IMR-90 (cell line): ENCODE results near the gene CFAP299. TPM values are rescaled to one million over a fixed set of nuclear protein-coding genes. Genes with fewer than 3 reads are reported as not detected.

Experiments used
- ATAC-seq: fragments of 200-7000 bp; cut with Tn5 transposase; 2 replicates; pipeline ENCODE4 v1.9.1; 2020; ENCODE audit warnings: low read depth, mild to moderate bottlenecking, moderate library complexity
- BruUV-seq: library from RNA; stranded (reverse); fragments of 400-500 nt; replicated peaks from 2 replicates; lab custom pipeline; 2021; lab: Mats Ljungman, UMichigan
- CTCF ChIA-PET: fragments of 300-600 bp; formaldehyde crosslinking; extraction: SDS; loops from one replicate; lab custom pipeline; 2021; ENCODE audit warnings: antibody characterized with exemption; lab: Yijun Ruan, JAX
- POLR2A ChIA-PET: fragments of 300-600 bp; sonication (Branson Sonifier 250); formaldehyde crosslinking; loops from one replicate; lab custom pipeline; 2022; ENCODE audit warnings: antibody characterized with exemption; ENCODE audit not compliant: unreplicated experiment; lab: Charles Lee
- DNase-seq: peaks from one replicate; pipeline ENCODE4 v3.0.0; 2013
- H2AFZ ChIP-seq: replicated peaks from 2 replicates; pipeline ENCODE3; 2013; ENCODE audit warnings: low read length, mild to moderate bottlenecking; ENCODE audit not compliant: poor library complexity
- H2AK5ac ChIP-seq: 2 replicates; pipeline ENCODE4 v1.6.1; 2013; ENCODE audit warnings: low read depth, low read length, inconsistent platforms
- H2AK9ac ChIP-seq: replicated peaks from 2 replicates; pipeline ENCODE3; 2013; ENCODE audit warnings: mild to moderate bottlenecking, low read depth, low read length, moderate library complexity; ENCODE audit not compliant: poor library complexity
- H2BK120ac ChIP-seq: 2 replicates; pipeline ENCODE4 v1.6.1; 2013; ENCODE audit warnings: low read depth, low read length, inconsistent platforms
- H2BK15ac ChIP-seq: 3 replicates; pipeline ENCODE4 v1.6.1; 2013; ENCODE audit warnings: low read depth, low read length, inconsistent platforms
- H2BK20ac ChIP-seq: 2 replicates; pipeline ENCODE4 v1.6.1; 2013; ENCODE audit warnings: low read depth, mild to moderate bottlenecking, inconsistent platforms, low read length, moderate library complexity
- H2BK5ac ChIP-seq: 2 replicates; pipeline ENCODE4 v1.6.1; 2013; ENCODE audit warnings: mild to moderate bottlenecking, low read depth, low read length, inconsistent platforms; ENCODE audit not compliant: poor library complexity, severe bottlenecking
- H3K14ac ChIP-seq: replicated peaks from 2 replicates; pipeline ENCODE4 v1.6.1; 2013; ENCODE audit warnings: low read depth, low read length, inconsistent platforms
- H3K18ac ChIP-seq: 2 replicates; pipeline ENCODE4 v1.6.1; 2013; ENCODE audit warnings: low read depth, low read length, control low read depth
- H3K23ac ChIP-seq: 2 replicates; pipeline ENCODE4 v1.6.1; 2013; ENCODE audit warnings: low read depth, low read length, inconsistent platforms
- H3K27ac ChIP-seq: 2 replicates; pipeline ENCODE4 v1.5.1; 2013; ENCODE audit warnings: mild to moderate bottlenecking, control low read depth, low read length; ENCODE audit not compliant: insufficient read depth
- H3K27me3 ChIP-seq: 2 replicates; pipeline ENCODE4 v1.6.1; 2013; ENCODE audit warnings: low read length; ENCODE audit not compliant: control insufficient read depth, insufficient read depth
- H3K36me3 ChIP-seq: 2 replicates; pipeline ENCODE4 v1.6.1; 2013; ENCODE audit warnings: low read length, mixed read lengths; ENCODE audit not compliant: control insufficient read depth, insufficient read depth
- H3K4ac ChIP-seq: 2 replicates; pipeline ENCODE4 v1.6.1; 2013; ENCODE audit warnings: low read depth, low read length, inconsistent platforms
- H3K4me1 ChIP-seq: 2 replicates; pipeline ENCODE4 v1.6.1; 2013; ENCODE audit warnings: low read length, mixed read lengths; ENCODE audit not compliant: control insufficient read depth, insufficient read depth
- H3K4me2 ChIP-seq: 2 replicates; pipeline ENCODE4 v1.6.1; 2013; ENCODE audit warnings: low read depth, mild to moderate bottlenecking, control low read depth, low read length, moderate library complexity
- H3K4me3 ChIP-seq: 2 replicates; pipeline ENCODE4 v1.5.1; 2013; ENCODE audit warnings: low read depth, mild to moderate bottlenecking, control low read depth, low read length, moderate library complexity; ENCODE audit not compliant: insufficient read depth
- H3K56ac ChIP-seq: 2 replicates; pipeline ENCODE4 v1.6.1; 2013; ENCODE audit warnings: low read length, inconsistent platforms; ENCODE audit not compliant: insufficient read depth; ENCODE audit errors: extremely low read depth
- H3K79me1 ChIP-seq, 2 experiments: 2 replicates each; pipeline ENCODE4 v1.6.1; 2013; ENCODE audit warnings: low read length in 2 of 2, inconsistent platforms in 1 of 2, low read depth in 1 of 2
- H3K9ac ChIP-seq: 2 replicates; pipeline ENCODE4 v1.6.1; 2013; ENCODE audit warnings: low read depth, low read length, control low read depth
- H3K9me1 ChIP-seq: 2 replicates; pipeline ENCODE4 v1.6.1; 2013; ENCODE audit warnings: low read length, inconsistent platforms; ENCODE audit not compliant: insufficient read depth
- H3K9me3 ChIP-seq: 2 replicates; pipeline ENCODE4 v1.6.1; 2013; ENCODE audit warnings: low read length; ENCODE audit not compliant: control insufficient read depth, insufficient read depth
- H4K20me1 ChIP-seq: 2 replicates; pipeline ENCODE4 v1.6.1; 2013; ENCODE audit warnings: low read length, inconsistent platforms; ENCODE audit not compliant: insufficient read depth
- H4K5ac ChIP-seq: 2 replicates; pipeline ENCODE4 v1.6.1; 2013; ENCODE audit warnings: mild to moderate bottlenecking, low read depth, low read length, control low read depth
- H4K8ac ChIP-seq, 2 experiments: 2 replicates each; pipeline ENCODE4 v1.6.1; 2013; ENCODE audit warnings: low read depth in 2 of 2, low read length in 2 of 2, control low read depth in 1 of 2, inconsistent platforms in 1 of 2
- H4K91ac ChIP-seq: 2 replicates; pipeline ENCODE4 v1.6.1; 2013; ENCODE audit warnings: low read depth, low read length, inconsistent platforms; ENCODE audit not compliant: insufficient read depth
- BHLHE40 ChIP-seq: fragments of 150-350 bp; IDR thresholded peaks from 2 replicates; pipeline ENCODE4 v1.6.1; 2016; ENCODE audit warnings: mild to moderate bottlenecking, low read depth, low read length
- CEBPB ChIP-seq: IDR thresholded peaks from 2 replicates; pipeline ENCODE4 v1.6.1; 2012; ENCODE audit warnings: low read depth, low read length, improper control_type of control experiment
- CHD1 ChIP-seq: IDR thresholded peaks from 2 replicates; pipeline ENCODE4 v1.6.1; 2012; ENCODE audit warnings: low read depth, low read length, improper control_type of control experiment
- FOS ChIP-seq: fragments of 150-350 bp; IDR thresholded peaks from 2 replicates; pipeline ENCODE4 v1.6.1; 2016; ENCODE audit warnings: low read depth, low read length
- MAFK ChIP-seq: IDR thresholded peaks from 2 replicates; pipeline ENCODE4 v1.6.1; 2012; ENCODE audit warnings: low read depth, low read length, improper control_type of control experiment
- MAZ ChIP-seq: IDR thresholded peaks from 2 replicates; pipeline ENCODE4 v1.6.1; 2012; ENCODE audit warnings: low read depth, mild to moderate bottlenecking, low read length, improper control_type of control experiment, moderate library complexity, borderline replicate concordance
- MXI1 ChIP-seq: IDR thresholded peaks from 2 replicates; pipeline ENCODE4 v1.6.1; 2012; ENCODE audit warnings: low read depth, mild to moderate bottlenecking, low read length, moderate library complexity, borderline replicate concordance
- NFE2L2 ChIP-seq: fragments of 150-350 bp; IDR thresholded peaks from 2 replicates; pipeline ENCODE4 v1.6.1; 2016; ENCODE audit warnings: low read depth, mild to moderate bottlenecking, low read length
- POLR2A ChIP-seq: IDR thresholded peaks from 2 replicates; pipeline ENCODE4 v1.6.1; 2012; ENCODE audit warnings: mild to moderate bottlenecking, low read depth, low read length
- RAD21 ChIP-seq: IDR thresholded peaks from 2 replicates; pipeline ENCODE4 v1.6.1; 2012; ENCODE audit warnings: low read length, improper control_type of control experiment
- RCOR1 ChIP-seq: IDR thresholded peaks from 2 replicates; pipeline ENCODE4 v1.6.1; 2012; ENCODE audit warnings: mild to moderate bottlenecking, low read length, improper control_type of control experiment; ENCODE audit not compliant: insufficient replicate concordance
- RFX5 ChIP-seq: IDR thresholded peaks from 2 replicates; pipeline ENCODE4 v1.8.0; 2012; ENCODE audit warnings: low read depth, mild to moderate bottlenecking, low read length, moderate library complexity
- SMC3 ChIP-seq: fragments of 150-350 bp; IDR thresholded peaks from 2 replicates; pipeline ENCODE4 v1.6.1; 2016; ENCODE audit warnings: low read depth, mild to moderate bottlenecking, antibody characterized with exemption, low read length, moderate library complexity
- WGBS, 2 experiments: methylation state at CpG; one replicate each; pipeline versions ENCODE4 v1.1.5 to v1.1.7; 2013; ENCODE audit warnings: missing lambda C conversion rate in 2 of 2; ENCODE audit not compliant: insufficient read length in 1 of 2; ENCODE audit errors: extremely low coverage in 2 of 2; 5-methylcytosine and 5-hydroxymethylcytosine counted together
- dilution Hi-C: fragments of 300-500 bp; cut with HindIII; formaldehyde crosslinking; loops from one replicate; pipeline ENCODE4 v1.14.3; 2018; ENCODE audit warnings: low sequenced_read_pairs; ENCODE audit not compliant: unreplicated experiment
- in situ Hi-C: fragments of 300-500 bp; cut with MboI; formaldehyde crosslinking; loops from 3 replicates; pipeline ENCODE4 v1.14.3; 2019; ENCODE audit warnings: low sequenced_read_pairs, inconsistent platforms, mixed read lengths
- intact Hi-C: fragments of 100-400 bp; cut with micrococcal nuclease; formaldehyde crosslinking; loops from 2 replicates; pipeline ENCODE4 v1.10.0; 2022
- polyA plus RNA-seq, 3 experiments: library from polyadenylated mRNA; depleted of rRNA; stranded (reverse); fragments of >200 nt; gene quantifications; 2 replicates each; pipeline ENCODE4 v1.2.3, GENCODE V29; 2012; ENCODE audit warnings: low replicate concordance in 1 of 3
- total RNA-seq: library from RNA; depleted of rRNA; stranded (reverse); fragments of >200 nt; gene quantifications from 2 replicates; pipeline ENCODE4 v1.2.3, GENCODE V29; 2012
- TF ChIP-seq, protein P1 (sequence below): fragments of 150-350 bp; IDR thresholded peaks from 2 replicates; pipeline ENCODE4 v1.6.1; 2017; ENCODE audit warnings: mild to moderate bottlenecking, antibody characterized with exemption, low read length, low read depth
- TF ChIP-seq, protein P2 (sequence below): fragments of 150-350 bp; IDR thresholded peaks from 2 replicates; pipeline ENCODE4 v1.6.1; 2016; ENCODE audit warnings: low read depth, mild to moderate bottlenecking, low read length, moderate library complexity, borderline replicate concordance
- TF ChIP-seq, protein P3 (sequence below): conservative IDR thresholded peaks from 2 replicates; pipeline ENCODE4 v1.5.1; 2012; ENCODE audit warnings: mild to moderate bottlenecking, low read depth, low read length, improper control_type of control experiment

CFAP299 gene
- total and polyA plus RNA-seq, 2 of the 4 experiments (the other 2 are of a cell fraction) = 1.0 to 1.1 TPM

DNA sequence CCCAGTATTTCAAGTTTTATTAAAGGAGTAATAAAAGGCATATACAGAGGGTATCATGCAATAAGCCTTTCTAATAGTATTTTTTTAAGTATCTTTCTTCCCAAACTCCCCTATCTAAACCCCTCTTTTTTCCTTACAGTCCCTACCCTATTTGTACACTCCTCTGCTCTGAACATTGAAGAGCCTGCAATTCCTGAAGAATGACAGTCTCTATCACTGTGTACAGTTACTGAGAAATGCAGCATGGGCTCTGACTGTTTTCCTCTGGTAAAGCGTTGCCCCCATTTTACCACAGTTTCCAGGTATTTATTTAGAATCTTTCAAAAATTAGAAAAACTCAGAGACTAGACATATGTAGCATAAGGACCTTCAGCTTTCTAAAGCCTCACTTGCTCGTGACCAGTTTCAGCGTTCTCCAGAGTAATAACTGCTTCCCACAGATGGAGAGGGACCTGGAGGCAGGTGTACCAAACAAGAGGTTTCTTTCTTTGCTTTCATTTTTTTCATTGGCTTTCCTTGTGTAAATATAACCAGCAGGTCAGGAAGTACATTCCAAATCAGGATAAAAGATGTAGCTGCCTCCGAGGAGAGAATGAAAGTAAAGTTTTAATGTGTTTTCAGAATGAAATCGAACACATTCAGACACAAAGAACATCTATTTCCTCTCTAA is 230.8 kb downstream of the CFAP299 start:
- H4K91ac ChIP-seq = no peak overlapping the region
- CTCF ChIA-PET = interaction anchor here (1.0 kb wide), 1 partner anchor 61 kb away, joined by 3 read pairs; no protein-coding TSS in a partner anchor
- no peak overlapping the region for H4K8ac ChIP-seq
- H2AFZ ChIP-seq = no peak overlapping the region
- no TSS peak for BruUV-seq
- intact Hi-C loops = no loop called here
- H2BK120ac ChIP-seq = no peak overlapping the region
- H3K4me3 ChIP-seq = peak overlapping the region; percentile 39
- no peak overlapping the region for H2AK9ac ChIP-seq
- no peaks in the 10 kb centered on the region for H3K79me1 ChIP-seq
- WGBS, 2 experiments = no CpG with 5 or more reads among the region's 5 CpGs
- H3K9me1 ChIP-seq = no peaks in the 10 kb centered on the region
- H3K36me3 ChIP-seq = no peaks in the 10 kb centered on the region
- no peak overlapping the region for H4K5ac ChIP-seq
- no peak overlapping the region for H3K4ac ChIP-seq
- H3K27ac ChIP-seq = no peak overlapping the region
- in situ Hi-C loops = no loop called here
- no peak for TF ChIP-seq BHLHE40
- TF ChIP-seq, protein P1, sequence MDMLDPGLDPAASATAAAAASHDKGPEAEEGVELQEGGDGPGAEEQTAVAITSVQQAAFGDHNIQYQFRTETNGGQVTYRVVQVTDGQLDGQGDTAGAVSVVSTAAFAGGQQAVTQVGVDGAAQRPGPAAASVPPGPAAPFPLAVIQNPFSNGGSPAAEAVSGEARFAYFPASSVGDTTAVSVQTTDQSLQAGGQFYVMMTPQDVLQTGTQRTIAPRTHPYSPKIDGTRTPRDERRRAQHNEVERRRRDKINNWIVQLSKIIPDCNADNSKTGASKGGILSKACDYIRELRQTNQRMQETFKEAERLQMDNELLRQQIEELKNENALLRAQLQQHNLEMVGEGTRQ = no peak
- TF ChIP-seq RAD21 = no peak
- no peak for TF ChIP-seq MAZ
- no peak for TF ChIP-seq RFX5
- TF ChIP-seq MAFK = no peak
- no peak for TF ChIP-seq MXI1
- TF ChIP-seq POLR2A = no peak
- no peak for TF ChIP-seq SMC3
- no peak for TF ChIP-seq CEBPB
- no peak for TF ChIP-seq RCOR1
- TF ChIP-seq NFE2L2 = no peak
- TF ChIP-seq, protein P2, sequence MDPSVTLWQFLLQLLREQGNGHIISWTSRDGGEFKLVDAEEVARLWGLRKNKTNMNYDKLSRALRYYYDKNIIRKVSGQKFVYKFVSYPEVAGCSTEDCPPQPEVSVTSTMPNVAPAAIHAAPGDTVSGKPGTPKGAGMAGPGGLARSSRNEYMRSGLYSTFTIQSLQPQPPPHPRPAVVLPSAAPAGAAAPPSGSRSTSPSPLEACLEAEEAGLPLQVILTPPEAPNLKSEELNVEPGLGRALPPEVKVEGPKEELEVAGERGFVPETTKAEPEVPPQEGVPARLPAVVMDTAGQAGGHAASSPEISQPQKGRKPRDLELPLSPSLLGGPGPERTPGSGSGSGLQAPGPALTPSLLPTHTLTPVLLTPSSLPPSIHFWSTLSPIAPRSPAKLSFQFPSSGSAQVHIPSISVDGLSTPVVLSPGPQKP = no peak
- TF ChIP-seq FOS = no peak
- TF ChIP-seq, protein P3, sequence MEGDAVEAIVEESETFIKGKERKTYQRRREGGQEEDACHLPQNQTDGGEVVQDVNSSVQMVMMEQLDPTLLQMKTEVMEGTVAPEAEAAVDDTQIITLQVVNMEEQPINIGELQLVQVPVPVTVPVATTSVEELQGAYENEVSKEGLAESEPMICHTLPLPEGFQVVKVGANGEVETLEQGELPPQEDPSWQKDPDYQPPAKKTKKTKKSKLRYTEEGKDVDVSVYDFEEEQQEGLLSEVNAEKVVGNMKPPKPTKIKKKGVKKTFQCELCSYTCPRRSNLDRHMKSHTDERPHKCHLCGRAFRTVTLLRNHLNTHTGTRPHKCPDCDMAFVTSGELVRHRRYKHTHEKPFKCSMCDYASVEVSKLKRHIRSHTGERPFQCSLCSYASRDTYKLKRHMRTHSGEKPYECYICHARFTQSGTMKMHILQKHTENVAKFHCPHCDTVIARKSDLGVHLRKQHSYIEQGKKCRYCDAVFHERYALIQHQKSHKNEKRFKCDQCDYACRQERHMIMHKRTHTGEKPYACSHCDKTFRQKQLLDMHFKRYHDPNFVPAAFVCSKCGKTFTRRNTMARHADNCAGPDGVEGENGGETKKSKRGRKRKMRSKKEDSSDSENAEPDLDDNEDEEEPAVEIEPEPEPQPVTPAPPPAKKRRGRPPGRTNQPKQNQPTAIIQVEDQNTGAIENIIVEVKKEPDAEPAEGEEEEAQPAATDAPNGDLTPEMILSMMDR = no peak
- TF ChIP-seq CHD1 = no peak
- no peaks in the 10 kb centered on the region for H3K4me1 ChIP-seq
- dilution Hi-C loops = no loop called here
- no peak overlapping the region for H3K56ac ChIP-seq
- no peaks in the 10 kb centered on the region for H3K27me3 ChIP-seq
- H2AK5ac ChIP-seq = no peak overlapping the region
- DNase-seq (no peak), ATAC-seq (no peak; the same call in 1 of the 2 replicates)
- no peak overlapping the region for H2BK5ac ChIP-seq
- H2BK15ac ChIP-seq = no peak overlapping the region
- no peaks in the 10 kb centered on the region for H3K9me3 ChIP-seq
- no peak overlapping the region for H3K18ac ChIP-seq
- POLR2A ChIA-PET = no interaction called here
- peak overlapping the region; percentile 85 for H3K4me2 ChIP-seq
- no peak overlapping the region for H3K23ac ChIP-seq
- H2BK20ac ChIP-seq = no peak overlapping the region
- H4K20me1 ChIP-seq = no peaks in the 10 kb centered on the region
- 0 out of 2 replicates have a peak overlapping the region, but pooled peaks have one; percentile 9 for H3K14ac ChIP-seq
- H3K9ac ChIP-seq = no peak overlapping the region
